Pancreas (tissue), 10 donors: ENCODE measurements around the gene DDB1. TPM values are rescaled to one million over a fixed set of nuclear protein-coding genes. Genes with fewer than 3 reads are reported as not detected.

Experiments
- ATAC-seq, 4 donors: fragments of 200-7000 bp; cut with Tn5 transposase; one replicate each; pipeline versions ENCODE4 v1.8.0 to v1.9.1; 2020; ENCODE audit warnings: mild to moderate bottlenecking in 4 of 4, moderate library complexity in 4 of 4
- DNase-seq, 6 donors: peaks; one replicate each; pipeline ENCODE4 v3.0.0-alpha.2; 2020
- FAIRE-seq: peaks from 2 replicates; lab custom pipeline; 2012; peaks lifted over from hg19 to GRCh38; lab: Jason Lieb, UNC
- H3K27ac ChIP-seq, 4 donors: fragments of 200-600 bp; sonication (generic); 1 replicate in 3 of 4; 2 replicates in 1 of 4; pipeline versions ENCODE4 v1.5.0 to v1.8.0; 2020
- H3K27me3 ChIP-seq, 4 donors: fragments of 200-600 bp; one replicate each; pipeline ENCODE4 v1.8.0; 2021
- H3K36me3 ChIP-seq, 3 donors: fragments of 200-600 bp; sonication (generic) in 1 of 3; one replicate each; pipeline versions ENCODE4 v1.5.0 to v1.8.0; 2020 to 2021
- H3K4me1 ChIP-seq, 3 donors: fragments of 200-600 bp; one replicate each; pipeline ENCODE4 v1.8.0; 2021
- H3K4me3 ChIP-seq, 4 donors: fragments of 200-600 bp; sonication (generic) in 2 of 4; one replicate each; pipeline versions ENCODE4 v1.5.0 to v1.8.0; 2020 to 2021
- H3K9me3 ChIP-seq, 4 donors: fragments of 200-600 bp; one replicate each; pipeline ENCODE4 v1.8.0; 2021
- CTCF ChIP-seq, 4 donors: fragments of 200-600 bp; sonication (generic) in 3 of 4; IDR thresholded peaks; one replicate each; pipeline versions ENCODE4 v1.5.0 to v1.8.0; 2021; ENCODE audit warnings: antibody characterized with exemption in 4 of 4
- WGBS, 2 donors: extraction: QIAGEN DNeasy Blood & Tissue Kit; methylation state at CpG; one replicate each; pipeline ENCODE4 v1.1.7; 2013; 5-methylcytosine and 5-hydroxymethylcytosine counted together
- intact Hi-C, 3 donors: fragments of 100-400 bp; cut with DNase I; formaldehyde crosslinking; loops; one replicate each; pipeline versions ENCODE4 v1.11.1 to v1.14.2; 2022
- polyA plus RNA-seq, 2 donors: library from polyadenylated mRNA; stranded (reverse); fragments of 200-250 nt; gene quantifications; one replicate each; pipeline ENCODE4 v1.2.3, GENCODE V29; 2013
- total RNA-seq, 6 donors: library from RNA; stranded (reverse); fragmentation: NEBNext Ultra II Directional in 4 of 6; extraction: Animal tissue kit (Norgen Biotek cat#: 25700) in 4 of 6; gene quantifications; one replicate each; pipeline versions ENCODE4 v1.2.1 to v1.2.4, GENCODE V29; 2021 to 2023
- donor health status: healthy with polysubstance abuse.
- donor health status: DM: no; HTN: no; CAD: no; lungs with moderate emphysema.
- donor health status: DM: no; HTN: no; CAD: no.
- donor health status: control.
- donor health status: control.
- donor health status: Bipolar disorder and iron deficiency.
- donor health status: DM: yes; HTN: yes; CAD: no.
- donor health status: DM: no; HTN: no; CAD: no.
- donor health status: DM: no; HTN: no; CAD: no.
- donor health status: DM: yes; HTN: yes; CAD: no.

DDB1 gene
- total and polyA plus RNA-seq, 8 donors: 50.9 to 84.4 (median 74.5) TPM

- Histone ChIP-seq H3K27me3 (no peaks in the 10 kb centered on the region), H3K36me3 (peaks cover 3 to 37% (median 21%) of the 10 kb centered on the region in 3 donors), H3K4me1 (peaks cover 0 to 8% (median 1%) of the 10 kb centered on the region in 3 donors), H3K4me3 (no peak overlapping the region), H3K9me3 (no peaks in the 10 kb centered on the region), H3K27ac (no peak overlapping the region)
- DNase-seq: no peak
- intact Hi-C loops: no loop called here
- no peak for FAIRE-seq
- WGBS, 2 donors: 93 to 95% methylated on average over 7 of the region's 7 CpGs
- TF ChIP-seq CTCF (IDR thresholded peaks at IDR 0.05): no peak
- ATAC-seq: no peak
Measured at GRCh38 chr11:61368646-61369045, 35.7 kb upstream of the DDB1 start.

- no peaks in the 10 kb centered on the region for H3K27me3 ChIP-seq
- no peak for DNase-seq
- H3K4me1 ChIP-seq: peaks cover 0 to 16% (median 8%) of the 10 kb centered on the region in 3 donors
- no peak overlapping the region for H3K27ac ChIP-seq
- H3K36me3 ChIP-seq: peaks cover 3 to 37% (median 21%) of the 10 kb centered on the region in 3 donors
- no peaks in the 10 kb centered on the region for H3K9me3 ChIP-seq
- WGBS, 2 donors: 71 to 81% methylated on average over 6 of the region's 6 CpGs
- intact Hi-C loops: no loop called here
- H3K4me3 ChIP-seq: no peak overlapping the region
- no peak for ATAC-seq
- TF ChIP-seq CTCF (IDR thresholded peaks at IDR 0.05): no peak
- FAIRE-seq: no peak
Measured at GRCh38 chr11:61367406-61367805, 34.5 kb upstream of the DDB1 start.

GRCh38 chr11:61364012-61364675, 31.2 kb upstream of the DDB1 start:
- Histone ChIP-seq H3K9me3 (no peaks in the 10 kb centered on the region), H3K27me3 (no peaks in the 10 kb centered on the region), H3K4me1 (peaks cover 0 to 19% (median 10%) of the 10 kb centered on the region in 3 donors), H3K36me3 (peaks cover 3 to 37% (median 21%) of the 10 kb centered on the region in 3 donors), H3K4me3 (no peak overlapping the region), H3K27ac (no peak overlapping the region)
- WGBS, 2 donors: 89 to 95% methylated on average over 5 of the region's 5 CpGs
- TF ChIP-seq CTCF (IDR thresholded peaks at IDR 0.05): no peak
- DNase-seq (no peak), FAIRE-seq (no peak), ATAC-seq (no peak)
- intact Hi-C loops: no loop called here

- Histone ChIP-seq H3K36me3 (peaks cover 0 to 26% (median 9%) of the 10 kb centered on the region in 3 donors), H3K27me3 (no peaks in the 10 kb centered on the region), H3K27ac (peak overlapping the region; percentile 91 to 98 (median 92)), H3K4me3 (peak overlapping the region; percentile 54 to 82 (median 56)), H3K9me3 (no peaks in the 10 kb centered on the region), H3K4me1 (peaks cover 0 to 19% (median 10%) of the 10 kb centered on the region in 3 donors)
- intact Hi-C loops: no loop called here
- peak; percentile 3 to 25 (median 7) for ATAC-seq
- 0% methylated on average over 12 of the region's 12 CpGs for WGBS, 2 donors
- no peak for TF ChIP-seq CTCF (IDR thresholded peaks at IDR 0.05)
- FAIRE-seq: no peak
- no peak for DNase-seq
Measured at GRCh38 chr11:61362542-61362875, 29.6 kb upstream of the DDB1 start.
